Muscle of arm (tissue), 12 donors: Measurements from ENCODE around the gene CCDC127. TPM values are rescaled to one million over a fixed set of nuclear protein-coding genes. Genes with fewer than 3 reads are reported as not detected.
"Not testable (repeated sequence)": the region's sequence is repeated elsewhere in the genome, so short reads cannot be mapped to it uniquely, and the experiment has no call there.

Experiments
- DNase-seq: peaks from one replicate; pipeline ENCODE4 v3.0.0-alpha.2; 2013
- polyA plus RNA-seq, 12 donors: library from polyadenylated mRNA; unstranded; fragments of 120-200 nt; gene quantifications; one replicate each; pipeline ENCODE4 v1.2.1, GENCODE V29; 2013; ENCODE audit not compliant: insufficient read length in 12 of 12

The CCDC127 gene
- polyA plus RNA-seq, 12 donors: 8.4 to 12.1 (median 9.2) TPM; not detected in 1

- DNase-seq: not testable (repeated sequence)
Observed at GRCh38 chr5:240550-240949, 22.6 kb upstream of the CCDC127 start.

GRCh38 chr5:237931-238330 lies 20.0 kb upstream of the CCDC127 start:
- DNase-seq: not testable (repeated sequence)

DNA sequence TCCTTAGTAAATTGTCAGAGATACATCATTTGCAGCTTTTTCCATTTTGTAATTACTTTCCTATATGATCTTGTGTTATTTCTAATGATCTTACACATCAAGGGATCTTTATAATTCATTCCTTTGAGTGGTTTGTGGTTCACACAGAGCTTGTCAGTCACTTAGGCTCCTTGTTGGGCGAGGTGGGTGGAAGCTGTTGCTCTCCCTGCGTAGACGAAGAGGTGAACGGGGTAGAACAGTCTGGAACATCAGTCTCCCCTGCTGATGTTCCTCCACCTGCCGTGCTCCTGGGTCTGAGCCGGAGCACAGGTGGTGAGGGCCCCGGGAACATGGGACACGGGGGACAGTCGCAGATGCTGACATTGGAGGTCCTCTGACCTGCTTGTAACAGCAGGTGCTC lies 17.6 kb upstream of the CCDC127 start:
- not testable (repeated sequence) for DNase-seq

DNA sequence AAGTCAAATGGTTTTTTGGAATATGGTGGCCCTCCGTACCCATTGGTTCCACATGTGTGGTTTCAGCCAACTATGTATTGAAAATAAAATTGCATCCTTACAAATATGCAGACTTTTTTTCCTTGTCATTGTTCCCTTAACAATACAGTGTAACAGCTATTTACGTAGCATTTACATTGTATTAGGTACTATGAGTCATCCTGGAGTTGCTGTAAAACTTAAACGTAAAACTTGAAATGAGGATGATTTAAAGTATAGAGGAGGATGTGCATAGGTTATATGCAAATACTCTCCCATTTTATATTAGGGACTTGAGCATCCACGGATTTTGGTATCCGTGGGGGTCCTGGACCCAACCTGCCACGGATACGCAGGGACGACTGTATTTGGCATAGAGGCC lies 16.5 kb upstream of the CCDC127 start:
- DNase-seq: no peak

- DNase-seq: not testable (repeated sequence)
Observed at GRCh38 chr5:233426-233825, 15.5 kb upstream of the CCDC127 start.

DNA sequence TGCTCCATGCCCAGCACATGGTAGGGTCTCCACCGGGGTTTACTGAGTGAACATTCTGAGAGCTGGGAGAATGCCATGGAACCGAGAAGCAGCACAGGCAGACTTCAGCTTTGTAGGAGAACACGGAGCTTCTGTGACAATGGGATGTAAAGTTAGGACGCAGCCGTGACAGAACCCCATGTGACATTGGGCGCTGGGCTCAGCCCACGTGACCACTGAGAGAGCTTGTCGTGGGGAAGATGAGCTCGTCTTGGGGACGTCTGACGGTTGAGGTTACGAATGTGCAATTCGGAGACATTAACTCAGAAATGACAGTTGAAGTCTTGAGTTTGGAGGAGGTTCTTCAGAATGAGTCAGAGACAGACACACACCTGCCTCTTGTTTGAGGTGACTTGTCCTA lies 13.7 kb upstream of the CCDC127 start:
- no peak for DNase-seq

DNA sequence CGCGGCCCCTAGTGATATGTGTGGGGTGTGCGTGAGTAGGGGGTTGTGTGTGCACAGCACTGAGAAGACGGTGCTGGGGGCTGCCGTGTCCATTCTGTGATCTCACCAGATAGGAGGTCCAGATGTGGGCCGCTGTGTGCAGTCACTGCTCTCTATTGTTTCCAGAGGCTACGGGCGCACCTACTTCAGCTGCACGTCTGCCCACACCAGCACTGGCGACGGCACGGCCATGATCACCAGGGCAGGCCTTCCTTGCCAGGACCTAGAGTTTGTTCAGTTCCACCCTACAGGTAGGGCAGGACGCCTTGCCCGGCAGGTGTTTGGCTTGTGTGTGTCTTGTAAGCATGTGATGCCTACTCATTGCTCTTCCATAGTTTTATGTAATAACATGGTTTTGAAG lies 12.8 kb upstream of the CCDC127 start:
- no peak for DNase-seq

- no peak for DNase-seq
Observed at GRCh38 chr5:228886-229285, 10.9 kb upstream of the CCDC127 start.

- not testable (repeated sequence) for DNase-seq
Observed at GRCh38 chr5:227375-227774, 9.4 kb upstream of the CCDC127 start.

- no peak for DNase-seq
Observed at GRCh38 chr5:225334-225733, 7.4 kb upstream of the CCDC127 start.

- no peak for DNase-seq
Observed at GRCh38 chr5:223791-224190, 5.8 kb upstream of the CCDC127 start.

DNA sequence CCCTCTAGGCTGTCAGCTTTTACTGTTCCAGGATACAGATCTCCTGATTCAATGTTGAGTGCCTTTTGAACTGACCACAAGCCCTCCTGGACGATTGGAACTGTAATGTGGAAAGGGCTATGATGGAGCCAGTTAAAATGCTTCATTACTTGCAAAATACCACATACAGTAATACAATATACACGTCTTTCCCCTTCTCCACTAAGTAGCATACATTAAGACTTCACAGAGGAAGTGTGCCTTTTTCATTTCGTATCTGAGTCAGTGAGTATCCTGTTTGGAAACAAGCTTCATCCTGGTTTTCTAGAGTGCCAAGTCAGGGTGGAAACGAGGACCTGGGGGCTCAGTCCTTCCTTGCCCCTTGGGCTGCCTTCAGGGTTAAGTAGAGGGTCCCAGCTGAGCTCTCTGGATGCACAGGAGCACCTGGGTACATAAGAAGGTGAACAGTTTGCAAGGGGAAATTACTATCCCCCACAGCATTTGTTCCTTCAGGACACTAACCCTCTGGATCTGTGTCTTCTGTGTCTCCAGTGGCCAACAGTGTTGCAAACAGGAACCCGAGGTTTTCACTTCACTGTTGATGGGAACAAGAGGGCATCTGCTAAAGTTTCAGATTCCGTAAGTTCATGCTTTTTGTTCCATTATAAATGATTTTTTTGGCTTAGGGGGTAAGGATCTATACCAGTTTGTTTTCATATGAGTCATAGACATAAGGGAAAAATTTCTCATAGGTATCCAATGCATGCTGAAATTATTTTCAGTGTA lies 5.2 kb upstream of the CCDC127 start:
- not testable (repeated sequence) for DNase-seq

GRCh38 chr5:219991-220390 lies 2.0 kb upstream of the CCDC127 start:
- DNase-seq: no peak

- DNase-seq: no peak
Observed at GRCh38 chr5:219460-219863, 1.5 kb upstream of the CCDC127 start.

DNA sequence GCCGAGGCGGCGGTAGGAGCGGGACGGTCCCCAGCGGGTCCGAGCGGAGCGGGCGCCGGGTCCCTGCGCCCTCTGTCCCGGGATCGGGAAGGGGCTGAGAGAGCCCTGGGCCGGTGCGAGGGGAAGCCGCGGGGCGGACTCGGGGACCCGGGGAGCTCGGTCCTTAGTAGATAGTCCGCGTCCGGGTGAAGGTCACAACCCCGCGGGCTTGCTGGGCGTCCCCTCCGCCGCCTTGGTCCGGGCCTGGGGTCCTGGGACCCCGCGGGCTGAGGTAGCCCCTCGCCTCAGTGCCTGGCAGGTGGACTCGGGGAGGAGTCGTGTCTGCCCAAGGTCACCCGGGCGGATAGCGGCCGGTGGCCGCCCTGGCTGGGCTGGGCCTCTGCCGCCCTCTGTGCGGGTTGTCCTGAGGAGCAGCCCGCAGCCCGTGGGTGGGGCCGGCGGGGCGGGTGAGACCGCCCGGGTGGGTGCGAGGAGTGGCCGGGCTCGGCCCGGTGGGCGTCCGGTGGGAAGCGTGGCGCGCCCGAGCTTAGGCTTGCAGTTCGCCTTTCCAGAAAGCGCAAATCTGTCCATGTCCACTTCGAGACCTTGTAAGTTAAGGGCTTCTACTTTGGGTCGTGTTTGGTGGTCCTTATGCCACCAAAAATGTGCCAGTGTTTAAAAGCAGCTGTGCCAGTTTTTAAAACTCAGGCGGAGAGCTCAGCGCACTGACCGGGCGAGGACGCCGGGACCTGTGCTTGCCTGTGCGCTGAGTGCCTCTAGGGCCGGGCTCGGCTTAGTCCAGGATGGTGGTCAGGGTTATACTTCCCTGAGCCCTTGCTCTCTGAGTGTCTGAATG lies 721 bp upstream of the CCDC127 start:
- DNase-seq: peak; percentile 15

- not testable (repeated sequence) for DNase-seq
Observed at GRCh38 chr5:216076-216475, 1.9 kb downstream of the CCDC127 start.

- not testable (repeated sequence) for DNase-seq
Observed at GRCh38 chr5:215256-215655, 2.7 kb downstream of the CCDC127 start.

DNA sequence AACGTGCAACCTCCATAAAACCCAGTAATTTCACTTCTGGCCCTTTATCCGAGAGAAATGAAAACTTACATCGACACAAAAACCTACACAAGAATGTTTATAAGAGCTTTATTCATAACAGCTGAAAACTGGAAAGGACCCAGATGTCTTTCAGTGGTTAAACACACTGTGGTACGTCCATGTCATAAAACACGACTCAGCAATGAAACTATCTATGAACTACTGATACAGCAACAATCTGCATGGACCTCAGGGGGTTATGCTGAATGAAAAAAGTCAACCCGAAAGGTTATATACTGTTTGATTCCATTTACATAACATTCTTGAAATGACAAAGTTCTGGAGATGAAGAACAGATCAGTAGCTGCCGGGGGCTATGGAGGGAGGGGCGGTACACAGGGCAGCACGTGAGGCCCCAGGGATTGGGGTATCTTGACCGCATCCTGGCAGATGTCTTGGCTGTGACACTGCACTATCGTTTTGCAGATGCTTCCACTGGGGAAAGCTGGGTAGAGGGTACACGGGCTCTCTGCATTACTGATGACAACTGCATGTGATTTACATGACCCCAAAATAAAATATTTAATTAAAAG lies 4.1 kb downstream of the CCDC127 start:
- no peak for DNase-seq

DNA sequence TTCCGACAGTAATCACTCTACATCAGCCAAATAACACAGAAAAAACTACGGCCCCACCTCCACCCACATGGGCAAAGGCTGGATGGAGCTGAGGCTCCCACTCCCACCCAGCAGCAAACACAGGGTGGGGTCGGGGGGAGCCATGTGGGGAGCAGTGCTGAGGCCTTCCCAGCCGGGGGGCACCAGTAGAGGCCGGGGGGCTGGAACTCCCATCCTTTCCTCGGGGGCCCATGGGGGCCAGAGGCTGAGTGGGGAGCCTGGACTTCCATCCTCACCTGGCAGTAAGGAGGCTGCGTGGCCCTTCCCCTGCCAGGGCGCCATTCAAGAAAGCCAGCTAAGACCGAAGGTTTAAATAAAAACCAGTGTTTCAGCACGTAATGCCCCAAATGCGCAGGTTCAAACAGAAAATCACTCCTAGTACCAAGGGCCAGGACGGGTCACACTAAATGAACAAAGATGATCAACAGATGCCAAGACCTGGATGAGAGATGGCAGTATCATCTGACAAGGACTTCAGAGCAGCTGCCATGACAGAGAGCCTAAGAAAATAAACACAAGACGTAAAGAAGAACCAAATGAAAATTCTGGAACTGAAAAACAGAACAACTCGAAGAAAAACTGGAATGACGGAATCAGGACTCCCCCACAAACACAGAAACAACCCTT lies 9.4 kb downstream of the CCDC127 start:
- DNase-seq: no peak

DNA sequence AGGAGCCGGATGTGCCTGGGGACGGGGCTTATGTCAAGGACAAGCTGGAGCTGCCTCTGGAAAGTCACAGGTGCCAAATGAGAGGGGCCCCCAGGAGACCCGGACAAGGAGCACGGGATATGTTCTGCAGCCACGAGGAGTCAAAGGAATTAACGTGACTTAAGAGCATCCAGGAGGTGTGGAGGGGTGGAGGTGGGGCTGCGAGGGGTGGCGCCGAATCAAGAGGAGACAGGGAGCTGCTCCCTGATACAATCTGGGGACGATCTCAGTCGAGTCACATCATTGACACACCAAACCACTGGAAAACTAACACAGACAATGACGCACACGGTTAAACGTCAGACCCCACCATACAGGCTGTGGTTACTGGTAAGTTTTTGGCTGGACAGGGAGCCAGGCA lies 10.4 kb downstream of the CCDC127 start:
- no peak for DNase-seq

- DNase-seq: no peak
Observed at GRCh38 chr5:206927-207536, 10.9 kb downstream of the CCDC127 start.

GRCh38 chr5:206406-206805 lies 11.5 kb downstream of the CCDC127 start:
- DNase-seq: no peak
